MM.1S (cell line): ENCODE results near the gene SLC28A3.

Experiments used
- EZH2phosphoT487 ChIP-seq: fragments of 300-600 bp; sonication (generic); IDR thresholded peaks from 2 replicates; pipeline ENCODE4 v1.6.1; 2018; ENCODE audit warnings: antibody characterized with exemption, low read length
- TF ChIP-seq, protein P1 (sequence below): fragments of 300-600 bp; sonication (generic); IDR thresholded peaks from 2 replicates; pipeline ENCODE4 v1.5.1; 2016; ENCODE audit warnings: antibody characterized with exemption, low read length, mixed read lengths

DNA sequence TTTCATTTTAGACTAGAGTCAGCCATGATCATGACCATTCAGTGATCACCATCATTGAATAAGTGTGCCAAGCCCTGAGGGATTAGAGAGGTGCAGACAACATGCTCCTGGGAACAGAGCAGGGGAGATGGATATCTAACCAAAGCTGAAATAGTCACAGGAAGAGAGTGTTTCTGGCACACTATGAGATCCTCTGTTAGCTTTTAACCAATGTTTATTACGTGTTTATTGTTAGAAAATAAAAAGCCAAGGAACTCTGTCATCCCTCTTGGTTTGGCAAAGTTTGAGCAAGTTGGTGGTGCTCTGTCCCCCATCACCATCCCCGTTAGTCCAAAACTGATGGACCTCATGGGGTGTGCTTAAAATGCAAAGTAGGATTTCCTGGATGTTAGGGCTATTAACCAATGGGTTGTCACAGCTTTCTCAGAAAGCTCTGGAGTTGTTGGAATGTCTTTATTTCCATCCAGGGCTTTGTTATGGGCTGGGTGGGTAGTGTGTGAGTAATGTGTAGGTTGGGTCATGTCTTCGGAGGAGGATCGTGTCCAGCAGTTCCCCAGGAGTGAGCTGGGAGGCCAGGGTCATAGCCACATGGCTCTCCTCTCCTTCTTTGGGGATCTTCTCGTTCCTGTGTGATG is 34.9 kb downstream of the SLC28A3 start:
- TF ChIP-seq, protein P1, sequence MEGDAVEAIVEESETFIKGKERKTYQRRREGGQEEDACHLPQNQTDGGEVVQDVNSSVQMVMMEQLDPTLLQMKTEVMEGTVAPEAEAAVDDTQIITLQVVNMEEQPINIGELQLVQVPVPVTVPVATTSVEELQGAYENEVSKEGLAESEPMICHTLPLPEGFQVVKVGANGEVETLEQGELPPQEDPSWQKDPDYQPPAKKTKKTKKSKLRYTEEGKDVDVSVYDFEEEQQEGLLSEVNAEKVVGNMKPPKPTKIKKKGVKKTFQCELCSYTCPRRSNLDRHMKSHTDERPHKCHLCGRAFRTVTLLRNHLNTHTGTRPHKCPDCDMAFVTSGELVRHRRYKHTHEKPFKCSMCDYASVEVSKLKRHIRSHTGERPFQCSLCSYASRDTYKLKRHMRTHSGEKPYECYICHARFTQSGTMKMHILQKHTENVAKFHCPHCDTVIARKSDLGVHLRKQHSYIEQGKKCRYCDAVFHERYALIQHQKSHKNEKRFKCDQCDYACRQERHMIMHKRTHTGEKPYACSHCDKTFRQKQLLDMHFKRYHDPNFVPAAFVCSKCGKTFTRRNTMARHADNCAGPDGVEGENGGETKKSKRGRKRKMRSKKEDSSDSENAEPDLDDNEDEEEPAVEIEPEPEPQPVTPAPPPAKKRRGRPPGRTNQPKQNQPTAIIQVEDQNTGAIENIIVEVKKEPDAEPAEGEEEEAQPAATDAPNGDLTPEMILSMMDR, result no peak
- no peak for TF ChIP-seq EZH2phosphoT487
